Loucy (cell line): ENCODE measurements around the gene RAD51B.

Experiments
- EZH2phosphoT487 ChIP-seq: fragments of 200-600 bp; IDR thresholded peaks from 2 replicates; pipeline ENCODE4 v1.6.1; 2018; ENCODE audit warnings: antibody characterized with exemption, mild to moderate bottlenecking, moderate library complexity, borderline replicate concordance
- TF ChIP-seq, protein P1 (sequence below): fragments of 200-600 bp; sonication (generic); conservative IDR thresholded peaks from 2 replicates; pipeline ENCODE4 v1.5.1; 2014; ENCODE audit warnings: mild to moderate bottlenecking, antibody characterized with exemption, low read length

DNA sequence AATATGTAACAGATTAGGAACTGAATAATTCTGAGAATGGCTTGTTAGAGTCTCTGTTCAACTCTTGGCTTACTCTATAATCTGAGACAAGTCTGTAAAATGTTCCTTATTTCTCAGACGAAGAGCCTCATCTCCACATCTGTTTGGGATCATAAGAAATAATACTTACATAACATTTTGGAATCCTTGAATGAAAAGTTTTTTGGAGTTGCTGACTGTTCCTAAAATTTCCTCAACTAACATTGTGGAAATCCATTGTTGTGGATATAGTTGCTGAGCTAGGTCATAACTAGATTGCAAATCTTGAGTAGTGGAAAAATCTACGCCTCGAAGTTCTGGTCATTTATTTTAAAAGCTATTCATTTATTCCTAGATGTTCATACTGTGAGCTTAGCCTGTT, 570.4 kb downstream of the RAD51B start:
- TF ChIP-seq, protein P1, sequence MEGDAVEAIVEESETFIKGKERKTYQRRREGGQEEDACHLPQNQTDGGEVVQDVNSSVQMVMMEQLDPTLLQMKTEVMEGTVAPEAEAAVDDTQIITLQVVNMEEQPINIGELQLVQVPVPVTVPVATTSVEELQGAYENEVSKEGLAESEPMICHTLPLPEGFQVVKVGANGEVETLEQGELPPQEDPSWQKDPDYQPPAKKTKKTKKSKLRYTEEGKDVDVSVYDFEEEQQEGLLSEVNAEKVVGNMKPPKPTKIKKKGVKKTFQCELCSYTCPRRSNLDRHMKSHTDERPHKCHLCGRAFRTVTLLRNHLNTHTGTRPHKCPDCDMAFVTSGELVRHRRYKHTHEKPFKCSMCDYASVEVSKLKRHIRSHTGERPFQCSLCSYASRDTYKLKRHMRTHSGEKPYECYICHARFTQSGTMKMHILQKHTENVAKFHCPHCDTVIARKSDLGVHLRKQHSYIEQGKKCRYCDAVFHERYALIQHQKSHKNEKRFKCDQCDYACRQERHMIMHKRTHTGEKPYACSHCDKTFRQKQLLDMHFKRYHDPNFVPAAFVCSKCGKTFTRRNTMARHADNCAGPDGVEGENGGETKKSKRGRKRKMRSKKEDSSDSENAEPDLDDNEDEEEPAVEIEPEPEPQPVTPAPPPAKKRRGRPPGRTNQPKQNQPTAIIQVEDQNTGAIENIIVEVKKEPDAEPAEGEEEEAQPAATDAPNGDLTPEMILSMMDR: no peak
- no peak for TF ChIP-seq EZH2phosphoT487
